ENCODE measurements around the gene POU2AF3.

Gene POU2AF3

DNA sequence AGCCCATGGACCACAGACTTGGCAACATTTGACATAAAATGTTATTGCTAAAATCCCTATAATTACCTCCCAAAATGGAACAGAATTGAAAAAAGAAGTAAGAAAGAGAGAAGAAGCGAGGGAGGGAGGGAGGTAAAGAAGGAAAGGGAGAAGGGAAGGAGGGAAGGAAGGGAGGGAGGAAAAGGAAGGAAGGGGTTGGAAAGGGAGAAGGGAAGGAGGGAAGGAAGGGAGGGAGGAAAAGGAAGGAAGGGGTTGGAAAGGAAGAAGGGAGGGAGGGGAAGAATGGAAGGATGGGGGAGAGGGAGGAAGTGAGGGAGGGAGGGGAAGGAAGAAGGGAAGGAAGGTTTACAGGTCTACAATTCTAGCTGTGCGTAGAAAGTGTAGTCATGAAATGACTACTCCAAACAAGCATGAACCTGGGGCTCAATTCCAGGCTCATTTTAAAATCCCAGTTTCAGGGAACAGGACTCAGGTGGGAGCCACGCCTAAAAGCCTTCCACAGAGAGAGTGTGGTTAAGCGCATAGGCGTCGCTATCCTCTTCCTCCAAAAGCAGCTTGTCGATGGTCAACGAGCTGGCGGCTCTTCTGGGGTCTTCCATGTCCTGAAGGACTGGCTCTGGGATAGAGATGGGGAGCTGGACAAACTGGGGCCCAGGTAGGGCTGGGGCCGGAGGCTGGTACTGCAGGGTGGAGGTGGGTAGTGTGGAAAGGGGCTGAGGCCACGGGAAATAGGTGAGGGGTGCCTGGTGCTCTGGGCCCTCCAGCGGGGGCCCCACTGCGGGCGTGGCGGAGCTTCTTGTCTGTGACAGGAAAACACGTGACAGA, 55.6 kb downstream of the POU2AF3 start:
- DNase-seq = no peak

DNA sequence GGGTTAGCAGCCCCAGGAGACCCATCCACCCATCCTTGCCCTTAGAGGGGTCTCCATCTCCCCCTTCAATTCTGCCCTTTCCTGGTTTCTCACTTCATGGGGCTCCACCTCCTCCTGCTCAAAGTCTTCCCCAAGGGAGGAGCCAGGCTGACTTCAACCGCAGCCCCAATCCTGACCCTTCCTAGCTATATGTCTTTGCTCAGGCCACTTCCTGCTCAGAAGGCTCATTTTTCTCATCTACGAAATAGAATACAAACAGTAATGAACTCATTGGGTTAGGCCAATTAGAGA, 56.2 kb downstream of the POU2AF3 start:
- DNase-seq = no peak

DNA sequence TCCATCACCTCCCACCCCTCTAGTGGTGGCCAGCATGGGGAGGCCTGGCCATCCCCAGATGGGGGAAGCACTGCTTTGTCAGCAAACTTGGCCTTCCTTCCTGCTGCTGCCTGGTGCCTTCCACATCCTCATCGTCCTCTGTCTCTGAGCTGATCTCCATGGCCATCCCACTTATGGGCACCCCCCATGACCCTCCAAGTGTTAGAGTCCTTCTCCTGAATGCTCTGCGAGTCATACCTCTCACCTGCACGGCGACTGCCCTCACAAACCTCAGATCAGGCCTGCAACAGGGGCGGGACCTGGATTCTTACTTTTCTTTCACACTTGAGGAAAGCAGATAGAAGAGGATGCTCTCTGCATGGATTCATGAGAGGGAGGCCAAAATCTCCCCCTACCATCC, 56.8 kb downstream of the POU2AF3 start:
- no peak for DNase-seq

DNA sequence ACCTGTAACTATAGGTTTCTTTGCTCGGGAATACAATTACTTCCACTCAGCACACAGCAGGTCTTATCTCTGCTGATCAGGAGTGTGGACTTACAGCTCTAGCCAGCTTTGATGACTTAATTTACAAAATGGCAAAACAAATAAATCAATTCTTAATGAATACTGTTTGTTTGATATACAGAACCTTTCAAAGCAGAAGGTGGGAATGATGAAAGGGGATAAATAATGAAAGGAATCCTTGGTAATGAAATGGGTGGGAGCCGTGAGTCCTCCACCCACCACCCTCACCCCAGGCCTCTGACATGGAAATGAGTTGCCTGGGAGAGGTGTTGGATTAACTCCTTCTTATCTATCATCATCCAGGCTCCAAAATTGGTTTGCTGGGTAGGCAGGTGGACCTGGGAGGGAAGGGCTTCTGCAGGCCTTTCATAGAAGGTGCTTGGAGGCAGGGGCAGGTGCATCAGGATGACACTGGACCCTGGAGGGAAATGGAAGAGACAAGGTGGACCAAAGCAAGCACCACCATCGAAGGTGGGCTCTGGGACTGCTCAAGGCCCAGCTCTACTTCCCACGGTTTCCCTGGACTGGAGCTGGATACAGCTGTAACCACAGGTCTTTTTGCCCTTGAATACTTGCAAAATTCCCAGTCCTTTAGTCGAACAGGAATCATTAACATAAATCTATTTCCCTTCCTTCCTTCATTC, 57.8 kb downstream of the POU2AF3 start:
- DNase-seq = no peak

DNA sequence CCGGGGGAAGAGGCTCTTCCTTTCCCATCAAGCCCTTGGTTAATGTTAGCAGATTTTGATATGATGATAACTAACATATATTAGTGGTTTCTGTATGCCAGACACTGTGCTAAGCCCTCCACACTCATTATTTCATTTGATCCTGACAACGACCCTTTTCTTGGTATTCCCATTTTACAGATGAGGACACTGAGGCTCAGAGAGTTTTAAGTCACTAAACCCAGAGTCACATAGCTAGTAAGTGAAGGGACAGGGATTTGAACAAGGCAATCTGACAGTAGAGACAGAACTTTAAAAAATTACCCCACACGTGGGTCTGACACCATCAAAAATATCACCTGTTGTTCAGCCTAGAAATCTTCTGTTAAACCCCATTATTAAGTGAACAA, 58.3 kb downstream of the POU2AF3 start:
- DNase-seq = no peak

DNA sequence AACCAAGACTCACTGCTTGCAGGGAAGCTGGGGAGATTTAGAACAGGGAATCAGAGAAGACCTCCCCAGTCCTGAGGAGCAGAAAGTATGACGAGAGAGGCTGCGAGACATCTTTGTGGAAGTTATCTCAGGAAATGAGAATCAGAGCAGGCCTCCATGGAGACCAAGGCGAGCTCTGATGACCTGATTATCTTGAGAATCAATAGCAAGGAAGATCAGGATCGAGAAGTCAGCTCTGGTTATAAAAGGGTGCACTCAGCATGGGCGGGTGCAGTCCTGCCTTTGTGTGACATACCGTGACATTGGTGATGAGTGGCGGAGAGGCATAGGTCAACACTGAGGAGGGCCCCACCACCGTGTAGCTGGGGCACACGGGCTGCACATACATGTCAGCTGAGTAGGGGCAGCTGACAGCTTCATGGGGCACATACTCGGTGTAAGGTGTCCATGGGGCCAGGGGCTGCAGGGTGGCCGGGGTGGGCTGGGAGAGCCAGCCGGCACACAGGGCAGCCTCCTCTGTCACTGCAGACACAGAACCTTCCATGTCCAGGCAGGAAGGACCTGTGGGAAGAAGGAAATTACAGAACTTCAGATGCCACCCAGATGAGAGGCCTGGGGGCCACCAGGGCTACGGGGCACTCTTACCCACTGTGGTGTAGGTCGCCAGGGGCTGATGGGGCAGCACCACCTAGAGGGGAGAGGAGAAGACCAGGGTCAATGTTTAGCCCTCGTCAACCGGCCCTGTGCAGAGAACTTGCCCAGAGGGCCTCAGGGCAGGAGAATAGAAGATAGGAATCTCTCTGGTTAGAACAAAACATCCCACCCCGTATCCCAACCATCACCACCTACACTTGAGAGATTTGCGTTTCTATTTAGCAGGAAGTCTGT, 59.0 kb downstream of the POU2AF3 start:
- no peak for DNase-seq
